GM21526 (cell line): ENCODE data around the gene FBXO41.
A peak's percentile ranks its signal among the peaks of the same experiment; 100 is the strongest.

Source experiments
- ATAC-seq: cut with Tn5 transposase; IDR thresholded peaks from one replicate; pipeline ENCODE4 v1.9.1; 2021; ENCODE audit warnings: moderate library complexity; ENCODE audit not compliant: unreplicated experiment, low FRiP score

The FBXO41 gene

GRCh38 chr2:73284296-73285158 lies at the start of gene FBXO41:
Gene FBXO41 (minus strand): TSS chr2:73284478. CDS start chr2:73269630, 14,848 bp downstream.
- ATAC-seq, result peak; percentile 65

GRCh38 chr2:73334045-73334444 lies 49.8 kb upstream of the FBXO41 start:
- ATAC-seq, result no peak

- no peak for ATAC-seq
Measured at GRCh38 chr2:73333564-73333963, 49.3 kb upstream of the FBXO41 start.

- ATAC-seq, result no peak
Measured at GRCh38 chr2:73324126-73324725, 39.9 kb upstream of the FBXO41 start.

GRCh38 chr2:73323551-73323950 lies 39.3 kb upstream of the FBXO41 start:
- no peak for ATAC-seq

GRCh38 chr2:73314441-73314840 lies 30.2 kb upstream of the FBXO41 start:
- ATAC-seq, result no peak

GRCh38 chr2:73307720-73308119 lies 23.4 kb upstream of the FBXO41 start:
- ATAC-seq, result no peak

GRCh38 chr2:73301636-73302035 lies 17.4 kb upstream of the FBXO41 start:
- no peak for ATAC-seq

GRCh38 chr2:73300926-73301325 lies 16.6 kb upstream of the FBXO41 start:
- no peak for ATAC-seq

GRCh38 chr2:73297586-73297985 lies 13.3 kb upstream of the FBXO41 start:
- ATAC-seq, result no peak

GRCh38 chr2:73297151-73297559 lies 12.9 kb upstream of the FBXO41 start:
- ATAC-seq, result no peak

GRCh38 chr2:73295751-73296400 lies 11.6 kb upstream of the FBXO41 start:
- no peak for ATAC-seq

GRCh38 chr2:73294239-73294638 lies 10.0 kb upstream of the FBXO41 start:
- no peak for ATAC-seq

GRCh38 chr2:73293534-73294171 lies 9.4 kb upstream of the FBXO41 start, which contains the start of gene EGR4:
Gene EGR4 (minus strand): TSS chr2:73293548. CDS start chr2:73293317, 231 bp downstream.
- peak; percentile 91 for ATAC-seq

GRCh38 chr2:73292906-73293533 lies 8.7 kb upstream of the FBXO41 start:
- no peak for ATAC-seq

- no peak for ATAC-seq
Measured at GRCh38 chr2:73292316-73292905, 8.1 kb upstream of the FBXO41 start.

- no peak for ATAC-seq
Measured at GRCh38 chr2:73291461-73292315, 7.4 kb upstream of the FBXO41 start.

GRCh38 chr2:73291093-73291460 lies 6.8 kb upstream of the FBXO41 start:
- no peak for ATAC-seq
